Measurements from ENCODE around the gene HES7. TPM values are rescaled to one million over a fixed set of nuclear protein-coding genes. Genes with fewer than 3 reads are reported as not detected.

Gene HES7
- total RNA-seq, 4 donors from 2014 or later = not detected

GRCh38 chr17:8150194-8151119 is 26.6 kb upstream of the HES7 start:
- WGBS, 2 donors = 67 to 72% methylated on average over 14 to 18 of the region's 18 CpGs
- peak in 1 of 2 donors; percentile 85 for DNase-seq (ENCODE audit: low spot score in 2 of 2)
- TF ChIP-seq CTCF (IDR thresholded peaks at IDR 0.05) = no peak
- no peak for TF ChIP-seq POLR2A (IDR thresholded peaks at IDR 0.05)
- H3K4me3 ChIP-seq (ENCODE audit: low read depth, poor library complexity, severe bottlenecking) = no peak overlapping the region
- intact Hi-C loops (cut with DNase I; ENCODE audit: low total_unique reads) = no loop called here

- intact Hi-C loops (cut with DNase I; ENCODE audit: low total_unique reads) = no loop called here
- TF ChIP-seq CTCF (IDR thresholded peaks at IDR 0.05) (no peak), POLR2A (IDR thresholded peaks at IDR 0.05) (no peak)
- 90 to 93% methylated on average over 28 to 29 of the region's 29 CpGs for WGBS, 2 donors
- H3K4me3 ChIP-seq (ENCODE audit: low read depth, poor library complexity, severe bottlenecking) = no peak overlapping the region
- peak in 1 of 2 donors; percentile 87 for DNase-seq (ENCODE audit: low spot score in 2 of 2)
These were observed 25.7 kb upstream of the HES7 start for GRCh38 chr17:8149419-8150193.

GRCh38 chr17:8148560-8148959 is 24.7 kb upstream of the HES7 start:
- TF ChIP-seq CTCF (IDR thresholded peaks at IDR 0.05) (no peak), POLR2A (IDR thresholded peaks at IDR 0.05) (no peak)
- 89 to 90% methylated on average over 9 to 13 of the region's 13 CpGs for WGBS, 2 donors
- intact Hi-C loops (cut with DNase I; ENCODE audit: low total_unique reads) = no loop called here
- no peak for DNase-seq (ENCODE audit: low spot score in 2 of 2)
- no peak overlapping the region for H3K4me3 ChIP-seq (ENCODE audit: low read depth, poor library complexity, severe bottlenecking)

- no peak for DNase-seq (ENCODE audit: low spot score in 2 of 2)
- 90 to 91% methylated on average over 13 of the region's 13 CpGs for WGBS, 2 donors
- intact Hi-C loops (cut with DNase I; ENCODE audit: low total_unique reads) = no loop called here
These were observed 24.0 kb upstream of the HES7 start for GRCh38 chr17:8147805-8148404.

More at GRCh38 chr17:8147805-8148404, 24.0 kb upstream of the HES7 start:
- H3K4me3 ChIP-seq (ENCODE audit: low read depth, poor library complexity, severe bottlenecking) = no peak overlapping the region
- TF ChIP-seq POLR2A (IDR thresholded peaks at IDR 0.05) (no peak), CTCF (IDR thresholded peaks at IDR 0.05) (no peak)

Measured in lower leg skin (tissue), 4 donors.